Neural cell (in vitro differentiated cells): ENCODE measurements around the gene BPTF. TPM values are rescaled to one million over a fixed set of nuclear protein-coding genes. Genes with fewer than 3 reads are reported as not detected.
"Not testable (repeated sequence)": the region's sequence is repeated elsewhere in the genome, so short reads cannot be mapped to it uniquely, and the experiment has no call there.

Experiments used
- H2AFZ ChIP-seq: fragments of 200-600, 300-800 bp; sonication (generic), shearing (Covaris generic); 2 replicates; pipeline ENCODE4 v1.6.0; 2014; ENCODE audit warnings: low read depth, mild to moderate bottlenecking, antibody characterized with exemption, low read length, moderate library complexity
- H3F3A ChIP-seq: fragments of 200-600 bp; shearing (Covaris generic); 2 replicates; pipeline ENCODE4 v1.6.1; 2016; ENCODE audit warnings: mild to moderate bottlenecking, moderate library complexity, mixed read lengths, antibody characterized with exemption, low read length; ENCODE audit not compliant: insufficient read depth, poor library complexity, severe bottlenecking
- H3K27ac ChIP-seq: fragments of 200-600, 300-800 bp; sonication (generic), shearing (Covaris generic); 2 replicates; pipeline ENCODE4 v1.5.1; 2014; ENCODE audit warnings: mild to moderate bottlenecking, low read length, moderate library complexity
- H3K27me3 ChIP-seq: fragments of 300-800, 200-600 bp; sonication (generic), shearing (Covaris generic); 2 replicates; pipeline ENCODE4 v1.6.0; 2014; ENCODE audit warnings: mild to moderate bottlenecking, low read depth, low read length, moderate library complexity; ENCODE audit not compliant: insufficient read depth
- H3K36me3 ChIP-seq: fragments of 300-800, 200-600 bp; sonication (generic), shearing (Covaris generic); 2 replicates; pipeline ENCODE4 v1.5.1; 2014; ENCODE audit warnings: mild to moderate bottlenecking, antibody characterized with exemption, low read length, moderate library complexity; ENCODE audit not compliant: insufficient read depth
- H3K4me2 ChIP-seq: fragments of 300-800, 200-600 bp; sonication (generic), shearing (Covaris generic); 2 replicates; pipeline ENCODE4 v1.6.0; 2014; ENCODE audit warnings: mild to moderate bottlenecking, low read length
- H3K4me3 ChIP-seq: fragments of 300-800, 200-600 bp; sonication (generic), shearing (Covaris generic); 2 replicates; pipeline ENCODE4 v1.5.1; 2014; ENCODE audit warnings: mild to moderate bottlenecking, low read length, moderate library complexity
- H3K79me2 ChIP-seq: fragments of 200-600 bp; shearing (Covaris generic); replicated peaks from 2 replicates; pipeline ENCODE4 v1.6.0; 2014; ENCODE audit warnings: mild to moderate bottlenecking, low read length, moderate library complexity; ENCODE audit not compliant: insufficient read depth
- H3K9ac ChIP-seq: fragments of 300-800, 200-600 bp; sonication (generic), shearing (Covaris generic); 2 replicates; pipeline ENCODE4 v1.6.1; 2016; ENCODE audit warnings: mild to moderate bottlenecking, low read length, mixed read lengths
- H3K9me2 ChIP-seq: fragments of 200-600 bp; shearing (Covaris generic); 2 replicates; pipeline ENCODE4 v1.6.1; 2016; ENCODE audit warnings: mild to moderate bottlenecking, low read length, mixed read lengths; ENCODE audit not compliant: insufficient read depth
- H3K9me3 ChIP-seq: fragments of 200-600, 300-800 bp; sonication (generic), shearing (Covaris generic); 2 replicates; pipeline ENCODE4 v1.6.1; 2016; ENCODE audit warnings: mild to moderate bottlenecking, mixed run types, low read length, moderate library complexity, mixed read lengths
- H4K20me1 ChIP-seq: fragments of 200-600 bp; shearing (Covaris generic); 2 replicates; pipeline ENCODE4 v1.6.1; 2016; ENCODE audit warnings: mild to moderate bottlenecking, mixed run types; ENCODE audit not compliant: insufficient read depth
- CTCF ChIP-seq: fragments of 450-650 bp; IDR thresholded peaks from 2 replicates; pipeline ENCODE4 v1.5.1; 2014; ENCODE audit warnings: antibody characterized with exemption, mild to moderate bottlenecking, moderate library complexity; ENCODE audit not compliant: poor library complexity, severe bottlenecking
- EP300 ChIP-seq: fragments of 450-650 bp; conservative IDR thresholded peaks from 2 replicates; pipeline ENCODE4 v1.6.1; 2014; ENCODE audit warnings: antibody characterized with exemption, mild to moderate bottlenecking, moderate library complexity; ENCODE audit not compliant: poor library complexity, severe bottlenecking
- EZH2 ChIP-seq: fragments of 200-600, 300-800 bp; shearing (Covaris generic), sonication (generic); IDR thresholded peaks from 2 replicates; pipeline ENCODE4 v1.6.1; 2014; ENCODE audit warnings: antibody characterized with exemption, low read length, borderline replicate concordance, mild to moderate bottlenecking; ENCODE audit not compliant: insufficient read depth, poor library complexity, severe bottlenecking
- MXI1 ChIP-seq: fragments of 450-650 bp; conservative IDR thresholded peaks from 2 replicates; pipeline ENCODE4 v1.6.1; 2014; ENCODE audit warnings: antibody characterized with exemption, mild to moderate bottlenecking; ENCODE audit not compliant: poor library complexity, severe bottlenecking
- POLR2AphosphoS5 ChIP-seq: IDR thresholded peaks from 2 replicates; pipeline ENCODE4 v1.6.1; 2012
- REST ChIP-seq: IDR thresholded peaks from 2 replicates; pipeline ENCODE4 v1.6.1; 2012; ENCODE audit warnings: borderline replicate concordance
- SMC3 ChIP-seq: fragments of 450-650 bp; conservative IDR thresholded peaks from 2 replicates; pipeline ENCODE4 v1.6.1; 2014; ENCODE audit warnings: antibody characterized with exemption, mild to moderate bottlenecking, moderate library complexity; ENCODE audit not compliant: poor library complexity
- TAF1 ChIP-seq: IDR thresholded peaks from 2 replicates; pipeline ENCODE4 v1.6.1; 2012; ENCODE audit warnings: low read depth
- polyA plus RNA-seq: library from polyadenylated mRNA; depleted of rRNA; stranded (reverse); fragments of >200 nt; gene quantifications from 2 replicates; pipeline ENCODE4 v1.2.3, GENCODE V29; 2014

Gene BPTF
- polyA plus RNA-seq, 1 donor from 2014 or later = 46.7 TPM

- not testable (repeated sequence) for H3K4me2 ChIP-seq, H3K36me3 ChIP-seq, H3K9me2 ChIP-seq, H4K20me1 ChIP-seq, H3K79me2 ChIP-seq, H3K27me3 ChIP-seq, H2AFZ ChIP-seq, H3F3A ChIP-seq, H3K9ac ChIP-seq, H3K9me3 ChIP-seq, H3K4me3 ChIP-seq, H3K27ac ChIP-seq
These were observed 151.0 kb downstream of the BPTF start for GRCh38 chr17:67976306-67976705.

GRCh38 chr17:67980456-67980855, 155.2 kb downstream of the BPTF start:
- no peak overlapping the region for H3K4me3 ChIP-seq
- no peaks in the 10 kb centered on the region for H3K9me3 ChIP-seq
- TF ChIP-seq EP300 (no peak), POLR2AphosphoS5 (no peak), MXI1 (no peak), EZH2 (no peak), REST (no peak), SMC3 (no peak), TAF1 (no peak), CTCF (no peak)
- H3K9me2 ChIP-seq = no peaks in the 10 kb centered on the region
- no peaks in the 10 kb centered on the region for H3K27me3 ChIP-seq
- no peaks in the 10 kb centered on the region for H4K20me1 ChIP-seq
- no peaks in the 10 kb centered on the region for H3K36me3 ChIP-seq
- no peak overlapping the region for H2AFZ ChIP-seq
- H3K9ac ChIP-seq = no peak overlapping the region
- no peak overlapping the region for H3K4me2 ChIP-seq
- no peak overlapping the region for H3K27ac ChIP-seq
- H3F3A ChIP-seq = no peaks in the 10 kb centered on the region
- H3K79me2 ChIP-seq = no peaks in the 10 kb centered on the region

- H3K27me3 ChIP-seq, H3K9me3 ChIP-seq, H3K9me2 ChIP-seq, H3K4me2 ChIP-seq, H4K20me1 ChIP-seq, H3K36me3 ChIP-seq, H3K9ac ChIP-seq, H3K79me2 ChIP-seq, H2AFZ ChIP-seq, H3K27ac ChIP-seq, H3K4me3 ChIP-seq, H3F3A ChIP-seq: not testable (repeated sequence)
These were observed 155.6 kb downstream of the BPTF start for GRCh38 chr17:67980883-67981282.
